Mesothelial cell of epicardium (in vitro differentiated cells): ENCODE data around the gene RBSN. TPM values are rescaled to one million over a fixed set of nuclear protein-coding genes. Genes with fewer than 3 reads are reported as not detected.

Source experiments
- DNase-seq, 2 experiments: peaks; one replicate each; pipeline ENCODE4 v3.0.0; 2021; ENCODE audit warnings: low spot score in 2 of 2; ENCODE audit not compliant: unreplicated experiment in 2 of 2
- H3K27ac Mint-ChIP-seq: 2 replicates; pipeline ENCODE4 v1.8.0; 2021; ENCODE audit warnings: mixed read lengths
- H3K27me3 Mint-ChIP-seq: 2 replicates; pipeline ENCODE4 v1.8.0; 2021; ENCODE audit warnings: low read depth, mixed read lengths
- H3K36me3 Mint-ChIP-seq: 2 replicates; pipeline ENCODE4 v1.8.0; 2021; ENCODE audit warnings: mixed read lengths
- H3K4me1 Mint-ChIP-seq: 2 replicates; pipeline ENCODE4 v1.8.0; 2021; ENCODE audit warnings: mixed read lengths
- H3K4me3 Mint-ChIP-seq: 2 replicates; pipeline ENCODE4 v1.8.0; 2021; ENCODE audit warnings: mild to moderate bottlenecking, moderate library complexity, mixed read lengths
- H3K9me3 Mint-ChIP-seq: 2 replicates; pipeline ENCODE4 v1.8.0; 2021; ENCODE audit warnings: mixed read lengths
- CTCF ChIP-seq: fragments of 200-600 bp; sonication (generic); IDR thresholded peaks from one replicate; pipeline ENCODE4 v1.5.0; 2021; ENCODE audit warnings: antibody characterized with exemption; ENCODE audit not compliant: unreplicated experiment
- total RNA-seq: library from RNA; stranded (reverse); gene quantifications from 3 replicates; pipeline ENCODE4 v1.2.1, GENCODE V29; 2021

RBSN gene
- total RNA-seq, 1 donor from 2014 or later, result 35.8 TPM

DNA sequence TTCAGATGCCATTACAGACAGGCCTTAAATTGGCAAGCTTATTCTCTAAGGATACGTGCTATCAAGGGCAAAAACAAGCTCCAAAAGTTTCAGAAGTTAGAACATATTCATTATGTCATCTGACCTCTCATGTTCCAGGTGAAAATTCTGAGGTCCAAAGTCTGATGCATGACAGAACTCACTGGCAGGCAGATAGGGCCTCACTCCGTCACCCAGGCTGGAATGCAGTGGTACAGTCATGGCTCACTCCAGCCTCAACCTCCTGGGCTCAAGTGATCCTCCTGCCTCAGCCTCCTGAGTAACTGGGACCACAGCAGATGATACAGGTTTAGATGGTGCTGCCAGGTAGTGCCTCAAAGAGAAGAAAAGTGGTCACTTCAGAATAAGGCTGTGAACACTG lies 49.4 kb downstream of the RBSN start:
- peaks cover 15% of the 10 kb centered on the region for H3K36me3 Mint-ChIP-seq
- no peaks in the 10 kb centered on the region for H3K9me3 Mint-ChIP-seq
- no peak for TF ChIP-seq CTCF
- no peak overlapping the region for H3K27ac Mint-ChIP-seq
- H3K27me3 Mint-ChIP-seq, result no peaks in the 10 kb centered on the region
- no peaks in the 10 kb centered on the region for H3K4me1 Mint-ChIP-seq
- H3K4me3 Mint-ChIP-seq, result no peak overlapping the region
- no peak for DNase-seq

DNA sequence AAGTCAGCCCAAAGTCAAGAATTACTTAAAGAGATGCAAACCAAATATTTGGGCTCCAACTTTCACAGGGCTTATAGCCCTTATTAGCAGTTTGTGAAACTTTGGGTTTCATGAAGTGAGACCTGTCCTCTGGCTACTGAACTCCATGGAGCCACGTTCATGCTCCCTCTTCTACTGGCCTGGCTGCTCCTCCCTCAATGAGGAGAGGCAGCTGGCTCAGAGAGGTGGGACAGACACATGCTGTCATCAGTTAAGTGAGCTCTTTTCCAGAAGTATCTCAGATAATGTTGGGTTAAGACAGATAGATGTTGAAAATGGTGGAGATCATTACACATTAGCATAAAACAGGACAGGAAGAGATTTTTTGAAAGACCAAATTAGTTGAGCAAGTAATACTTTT lies 53.3 kb downstream of the RBSN start:
- no peak for TF ChIP-seq CTCF
- no peak overlapping the region for H3K4me3 Mint-ChIP-seq
- H3K36me3 Mint-ChIP-seq, result peaks cover 23% of the 10 kb centered on the region
- H3K27ac Mint-ChIP-seq, result no peak overlapping the region
- H3K9me3 Mint-ChIP-seq, result no peaks in the 10 kb centered on the region
- peaks cover 9% of the 10 kb centered on the region for H3K4me1 Mint-ChIP-seq
- no peaks in the 10 kb centered on the region for H3K27me3 Mint-ChIP-seq
- DNase-seq, result no peak

GRCh38 chr3:15044326-15044725 lies 54.6 kb downstream of the RBSN start:
- no peaks in the 10 kb centered on the region for H3K9me3 Mint-ChIP-seq
- no peak for DNase-seq
- no peak for TF ChIP-seq CTCF
- H3K4me1 Mint-ChIP-seq, result peaks cover 9% of the 10 kb centered on the region
- no peak overlapping the region for H3K4me3 Mint-ChIP-seq
- no peak overlapping the region for H3K27ac Mint-ChIP-seq
- peaks cover 23% of the 10 kb centered on the region for H3K36me3 Mint-ChIP-seq
- H3K27me3 Mint-ChIP-seq, result no peaks in the 10 kb centered on the region

- H3K9me3 Mint-ChIP-seq, result no peaks in the 10 kb centered on the region
- H3K4me3 Mint-ChIP-seq, result no peak overlapping the region
- no peaks in the 10 kb centered on the region for H3K27me3 Mint-ChIP-seq
- H3K36me3 Mint-ChIP-seq, result peaks cover 23% of the 10 kb centered on the region
- no peak for DNase-seq
- peaks cover 9% of the 10 kb centered on the region for H3K4me1 Mint-ChIP-seq
- TF ChIP-seq CTCF, result no peak
- no peak overlapping the region for H3K27ac Mint-ChIP-seq
Observed at GRCh38 chr3:15043408-15044171, 55.4 kb downstream of the RBSN start.

- H3K36me3 Mint-ChIP-seq, result peaks cover 26% of the 10 kb centered on the region
- H3K27me3 Mint-ChIP-seq, result no peaks in the 10 kb centered on the region
- peak overlapping the region; percentile 54 for H3K27ac Mint-ChIP-seq
- TF ChIP-seq CTCF, result no peak
- DNase-seq, result no peak
- H3K4me3 Mint-ChIP-seq, result no peak overlapping the region
- no peaks in the 10 kb centered on the region for H3K9me3 Mint-ChIP-seq
- peaks cover 9% of the 10 kb centered on the region for H3K4me1 Mint-ChIP-seq
Observed at GRCh38 chr3:15042936-15043335, 56.0 kb downstream of the RBSN start.
